Measurements from ENCODE around the gene NPDC1. TPM values are rescaled to one million over a fixed set of nuclear protein-coding genes. Genes with fewer than 3 reads are reported as not detected.

NPDC1 gene
- total RNA-seq, 1 donor from 2014 or later = 124 TPM

GRCh38 chr9:137015976-137016375, 30.0 kb downstream of the NPDC1 start:
- no peak for TF ChIP-seq CTCF (IDR thresholded peaks at IDR 0.05)
- Histone ChIP-seq H3K4me3 (no peak overlapping the region), H3K9me3 (no peaks in the 10 kb centered on the region), H3K36me3 (peaks cover 44% of the 10 kb centered on the region), H3K27me3 (ENCODE audit: low read depth) (no peaks in the 10 kb centered on the region), H3K4me1 (no peaks in the 10 kb centered on the region), H3K27ac (no peak overlapping the region)
- DNase-seq (no peak), ATAC-seq (no peak)
- intact Hi-C loops (cut with DNase I) = no loop called here

GRCh38 chr9:137015540-137015930, 30.4 kb downstream of the NPDC1 start:
- H3K4me1 ChIP-seq = no peaks in the 10 kb centered on the region
- no peak for TF ChIP-seq CTCF (IDR thresholded peaks at IDR 0.05)
- no peak overlapping the region for H3K4me3 ChIP-seq
- H3K27ac ChIP-seq = no peak overlapping the region
- ATAC-seq = no peak
- intact Hi-C loops (cut with DNase I) = no loop called here
- no peak for DNase-seq
- H3K9me3 ChIP-seq = no peaks in the 10 kb centered on the region
- no peaks in the 10 kb centered on the region for H3K27me3 ChIP-seq (ENCODE audit: low read depth)
- H3K36me3 ChIP-seq = peaks cover 43% of the 10 kb centered on the region

DNA sequence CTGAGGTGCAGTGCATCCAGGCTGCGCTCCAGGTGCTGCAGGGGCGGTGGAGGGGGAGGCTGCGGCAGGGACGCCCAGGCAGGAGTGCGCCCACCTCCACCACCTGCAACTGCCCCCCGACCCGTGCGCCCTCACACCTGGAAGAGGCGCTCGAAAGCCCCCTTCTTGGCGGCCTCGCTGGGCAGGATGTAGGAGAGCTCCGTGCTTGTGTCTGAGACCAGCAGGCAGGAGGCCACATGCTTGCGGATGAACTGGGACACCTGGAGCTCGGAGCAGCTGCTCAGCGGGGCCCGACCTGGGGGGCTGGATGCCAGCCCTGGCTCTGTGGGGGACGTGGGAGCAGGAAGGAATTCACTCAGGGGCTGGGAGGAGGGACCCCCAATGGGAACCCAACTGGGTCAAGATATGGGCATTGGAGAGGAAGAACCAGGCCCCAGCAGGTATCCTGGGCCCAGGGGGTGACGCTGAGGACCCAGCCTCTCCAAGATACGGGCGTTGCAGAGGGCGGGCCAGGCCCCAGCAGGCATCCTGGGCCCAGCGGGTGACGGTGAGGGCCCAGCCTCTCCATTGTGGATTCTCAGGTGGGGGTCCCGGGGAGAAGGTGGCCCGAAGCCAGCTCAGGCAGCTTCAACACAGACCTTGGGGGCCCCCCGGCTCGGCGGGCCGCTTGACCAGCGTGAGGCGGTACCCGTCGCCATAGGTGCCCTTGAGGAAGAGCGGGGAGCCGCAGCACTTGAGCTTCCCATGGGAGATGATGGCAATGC, 31.0 kb downstream of the NPDC1 start:
- intact Hi-C loops (cut with DNase I) = no loop called here
- H3K27me3 ChIP-seq (ENCODE audit: low read depth) = no peaks in the 10 kb centered on the region
- H3K4me1 ChIP-seq = no peaks in the 10 kb centered on the region
- H3K27ac ChIP-seq = no peak overlapping the region
- DNase-seq (no peak), ATAC-seq (no peak)
- TF ChIP-seq CTCF (IDR thresholded peaks at IDR 0.05) = no peak
- no peak overlapping the region for H3K4me3 ChIP-seq
- H3K9me3 ChIP-seq = no peaks in the 10 kb centered on the region
- H3K36me3 ChIP-seq = peaks cover 45% of the 10 kb centered on the region

DNA sequence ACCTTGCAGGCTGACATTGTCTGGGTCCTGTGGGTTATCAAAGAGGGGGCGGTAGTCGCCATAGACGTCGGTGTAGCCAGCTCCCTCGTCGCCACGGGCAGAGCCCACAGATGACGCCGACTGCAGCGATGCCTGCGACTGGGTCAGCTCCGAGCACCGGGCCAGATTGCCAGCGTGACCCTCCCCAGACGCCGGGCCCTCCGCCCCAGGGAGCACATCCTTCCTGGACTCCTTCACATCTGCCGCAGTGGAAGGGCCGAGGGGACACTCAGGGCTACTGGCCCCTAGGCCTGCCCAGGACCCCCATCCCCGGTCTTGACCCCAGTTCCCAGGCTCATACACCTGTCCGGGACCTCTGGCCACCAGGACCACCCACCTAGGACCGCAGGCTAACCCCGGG, 31.8 kb downstream of the NPDC1 start:
- Histone ChIP-seq H3K27ac (no peak overlapping the region), H3K9me3 (no peaks in the 10 kb centered on the region), H3K27me3 (ENCODE audit: low read depth) (no peaks in the 10 kb centered on the region), H3K4me3 (no peak overlapping the region), H3K36me3 (peaks cover 50% of the 10 kb centered on the region), H3K4me1 (no peaks in the 10 kb centered on the region)
- no peak for TF ChIP-seq CTCF (IDR thresholded peaks at IDR 0.05)
- intact Hi-C loops (cut with DNase I) = no loop called here
- ATAC-seq (no peak), DNase-seq (no peak)

- intact Hi-C loops (cut with DNase I) = no loop called here
- no peak for TF ChIP-seq CTCF (IDR thresholded peaks at IDR 0.05)
- no peak overlapping the region for H3K27ac ChIP-seq
- no peaks in the 10 kb centered on the region for H3K4me1 ChIP-seq
- H3K36me3 ChIP-seq = peaks cover 50% of the 10 kb centered on the region
- H3K4me3 ChIP-seq = no peak overlapping the region
- H3K9me3 ChIP-seq = no peaks in the 10 kb centered on the region
- no peak for ATAC-seq
- no peaks in the 10 kb centered on the region for H3K27me3 ChIP-seq (ENCODE audit: low read depth)
- no peak for DNase-seq
Observed at GRCh38 chr9:137013571-137013940, 32.4 kb downstream of the NPDC1 start.
